Body of pancreas (tissue), 4 donors: Measurements from ENCODE around the gene DENND2A.

Experiments
- POLR2A ChIP-seq, 3 donors: fragments of 450-650 bp; IDR thresholded peaks; one replicate each; pipeline ENCODE4 v1.6.1; 2016; ENCODE audit warnings: antibody characterized with exemption in 3 of 3, mild to moderate bottlenecking in 2 of 3
- TF ChIP-seq, protein P1 (sequence below), 7 experiments: fragments of 450-650 bp in 4 of 7; fragments of 200-600 bp in 3 of 7; sonication (generic) in 3 of 7; IDR thresholded peaks; one replicate each; pipeline ENCODE4 v1.5.1; 2016 to 2019; ENCODE audit warnings: antibody characterized with exemption in 7 of 7

DNA sequence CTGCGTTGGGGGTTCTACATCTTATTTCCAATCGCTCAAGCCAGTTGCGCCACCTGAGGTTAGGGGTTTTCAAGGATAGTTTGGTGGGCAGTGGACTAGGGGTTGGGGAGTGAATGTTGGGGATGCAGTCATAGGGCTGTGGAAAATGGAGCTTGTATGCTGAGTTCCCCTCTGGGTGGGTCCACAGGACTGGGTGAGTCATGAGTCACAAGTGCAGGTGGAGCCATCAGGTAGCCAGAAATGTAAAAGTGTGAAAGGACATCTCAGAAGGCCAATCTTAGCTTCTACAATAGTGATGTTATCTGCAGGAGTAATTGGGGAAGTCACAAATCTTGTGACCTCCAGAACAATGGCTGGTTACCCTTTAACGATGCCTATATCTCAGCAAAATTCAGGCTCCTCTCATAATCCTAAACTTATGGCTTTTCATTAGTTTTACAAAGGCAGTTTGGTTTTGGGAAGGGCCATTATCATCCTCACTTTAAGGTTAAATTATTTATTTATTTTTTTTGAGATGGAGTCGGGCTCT lies 143.3 kb downstream of the DENND2A start:
- TF ChIP-seq, protein P1, sequence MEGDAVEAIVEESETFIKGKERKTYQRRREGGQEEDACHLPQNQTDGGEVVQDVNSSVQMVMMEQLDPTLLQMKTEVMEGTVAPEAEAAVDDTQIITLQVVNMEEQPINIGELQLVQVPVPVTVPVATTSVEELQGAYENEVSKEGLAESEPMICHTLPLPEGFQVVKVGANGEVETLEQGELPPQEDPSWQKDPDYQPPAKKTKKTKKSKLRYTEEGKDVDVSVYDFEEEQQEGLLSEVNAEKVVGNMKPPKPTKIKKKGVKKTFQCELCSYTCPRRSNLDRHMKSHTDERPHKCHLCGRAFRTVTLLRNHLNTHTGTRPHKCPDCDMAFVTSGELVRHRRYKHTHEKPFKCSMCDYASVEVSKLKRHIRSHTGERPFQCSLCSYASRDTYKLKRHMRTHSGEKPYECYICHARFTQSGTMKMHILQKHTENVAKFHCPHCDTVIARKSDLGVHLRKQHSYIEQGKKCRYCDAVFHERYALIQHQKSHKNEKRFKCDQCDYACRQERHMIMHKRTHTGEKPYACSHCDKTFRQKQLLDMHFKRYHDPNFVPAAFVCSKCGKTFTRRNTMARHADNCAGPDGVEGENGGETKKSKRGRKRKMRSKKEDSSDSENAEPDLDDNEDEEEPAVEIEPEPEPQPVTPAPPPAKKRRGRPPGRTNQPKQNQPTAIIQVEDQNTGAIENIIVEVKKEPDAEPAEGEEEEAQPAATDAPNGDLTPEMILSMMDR (IDR thresholded peaks at IDR 0.05): no peak
- TF ChIP-seq POLR2A (IDR thresholded peaks at IDR 0.05): no peak
